HL-60/S4 treated with retinoic acid at 250 ng/mL for 4 days and 3 days (cell line): ENCODE data around the gene MBD4.

ENCODE experiments used
- in situ Hi-C: fragments of 300-500 bp; cut with MboI; formaldehyde crosslinking; loops from 2 replicates; pipeline ENCODE4 v1.7.0; 2022; ENCODE audit warnings: low sequenced_read_pairs

Gene MBD4

DNA sequence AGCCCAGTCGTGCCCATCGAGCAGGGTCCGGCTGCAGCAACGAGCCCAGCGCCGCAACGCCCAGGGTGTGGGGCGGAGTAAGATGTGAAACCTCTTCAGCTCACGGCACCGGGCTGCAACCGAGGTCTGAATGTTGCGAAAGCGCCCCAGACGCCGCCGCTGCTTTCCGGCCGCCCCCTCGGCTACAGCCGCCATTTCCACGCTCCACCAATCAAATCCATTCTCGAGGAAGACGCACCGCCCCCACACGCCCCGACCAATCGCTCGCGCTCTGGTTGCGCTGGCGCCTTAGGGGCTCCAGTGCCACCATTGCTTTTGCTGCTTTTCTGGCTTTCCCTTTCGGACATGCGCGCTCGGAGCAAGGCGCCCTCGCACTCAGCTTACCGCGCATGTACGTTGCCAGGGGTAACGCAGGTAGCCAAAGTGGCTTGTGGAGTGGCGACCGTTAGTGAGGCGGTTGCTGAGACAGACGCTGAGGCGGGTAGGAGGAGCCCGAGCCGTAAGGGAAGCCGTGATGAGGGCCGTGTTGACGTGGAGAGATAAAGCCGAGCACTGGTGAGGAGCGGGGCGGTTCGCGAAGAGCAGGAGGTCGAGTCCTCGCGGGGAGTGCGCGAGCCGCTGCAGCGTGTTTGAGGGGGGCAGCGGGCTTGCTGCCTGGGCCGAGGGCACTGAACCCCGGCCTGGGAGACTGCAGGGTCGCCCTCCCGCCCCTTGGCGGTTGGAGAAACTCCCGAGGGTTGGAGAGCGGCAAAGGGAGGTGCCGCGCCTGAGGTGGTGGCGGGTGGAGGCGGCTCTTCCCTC, at the start of gene MBD4, which contains the start of gene IFT122:
TSS of gene MBD4 (minus strand) at position 132 of the 801 bp plus-strand sequence. CDS start at position 17, 115 bp downstream.
TSS of gene IFT122 (plus strand) at position 408 of the 801 bp plus-strand sequence. CDS start at position 515, 107 bp downstream.
- in situ Hi-C loops = no loop called here

DNA sequence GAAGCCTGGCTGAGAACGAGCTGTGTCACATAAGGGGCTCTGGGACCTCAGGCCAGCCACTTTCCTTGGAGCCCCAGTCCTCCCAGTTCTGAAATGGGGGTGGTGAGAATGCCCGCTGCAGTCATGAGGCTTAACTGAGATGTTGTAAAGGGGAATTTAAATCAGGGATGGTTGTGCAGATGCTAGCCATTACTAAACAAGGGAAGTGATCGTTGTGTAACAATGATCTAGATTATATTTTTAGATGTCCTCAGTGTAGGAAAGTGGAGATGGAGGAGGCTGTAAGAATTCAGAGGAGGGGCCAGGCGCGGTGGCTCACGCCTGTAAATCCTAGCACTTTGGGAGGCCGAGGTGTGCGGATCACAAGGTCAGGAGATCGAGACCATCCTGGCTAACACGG, 49.5 kb upstream of the MBD4 start:
- in situ Hi-C loops = loop anchor here (25.0 kb wide), 1 partner anchor 348 kb away; no protein-coding TSS in a partner anchor

DNA sequence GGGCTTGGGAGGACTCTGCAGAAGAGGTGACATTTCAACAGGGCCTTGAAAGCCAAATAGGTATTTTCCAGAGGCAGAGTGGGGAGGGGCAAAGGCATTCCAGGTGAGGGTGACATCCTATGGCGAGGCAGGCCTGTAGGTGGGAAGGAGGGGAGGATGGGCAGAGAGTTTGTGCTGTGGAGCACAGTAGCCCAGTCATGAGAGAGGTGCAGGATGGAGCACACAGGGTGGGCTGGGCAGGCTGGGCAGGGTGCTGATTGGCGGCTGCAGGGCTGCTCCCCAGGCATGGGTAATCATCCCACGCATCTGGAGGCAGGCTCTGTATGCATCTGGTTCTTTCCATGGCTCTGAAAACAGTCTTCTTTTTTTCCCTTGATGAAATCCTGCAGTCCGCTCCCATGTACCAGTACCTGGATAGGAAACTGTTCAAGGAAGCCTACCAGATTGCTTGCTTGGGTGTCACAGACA, 48.2 kb upstream of the MBD4 start:
- in situ Hi-C loops = loop anchor here (25.0 kb wide), 1 partner anchor 349 kb away; no protein-coding TSS in a partner anchor

DNA sequence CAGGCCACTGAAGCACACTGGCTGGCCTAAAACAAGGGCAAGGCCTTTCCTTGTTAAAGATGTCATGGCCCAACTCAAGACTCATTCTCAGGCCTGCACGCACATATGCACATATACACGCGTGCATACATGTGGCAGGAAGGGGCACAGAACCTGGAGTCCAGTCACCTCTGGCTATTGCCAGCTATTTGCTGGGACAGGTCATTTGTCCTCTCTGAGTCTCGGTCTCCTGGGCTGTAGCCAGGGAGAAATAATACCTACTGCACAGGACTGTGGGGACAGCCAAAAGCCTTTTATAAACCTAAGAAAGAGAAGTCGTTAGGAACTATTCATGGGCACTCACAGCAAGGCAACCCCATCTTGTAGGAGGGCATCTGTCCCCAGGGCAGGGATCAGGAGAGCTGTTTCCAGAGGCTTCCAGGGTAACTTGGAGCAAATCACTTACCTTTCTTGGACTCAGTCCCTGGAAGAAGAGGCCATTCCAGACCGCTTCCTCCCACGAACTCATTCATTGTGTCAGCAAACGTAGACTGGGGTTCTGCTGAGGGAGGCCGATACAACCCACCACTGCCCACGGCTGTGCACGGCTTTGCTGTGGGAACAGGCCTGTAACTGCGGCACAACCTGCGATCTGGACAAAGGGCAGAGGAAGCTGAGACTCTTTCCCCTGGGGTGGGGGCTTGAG, 47.6 kb upstream of the MBD4 start:
- in situ Hi-C loops = loop anchor here (25.0 kb wide), 1 partner anchor 350 kb away; no protein-coding TSS in a partner anchor

DNA sequence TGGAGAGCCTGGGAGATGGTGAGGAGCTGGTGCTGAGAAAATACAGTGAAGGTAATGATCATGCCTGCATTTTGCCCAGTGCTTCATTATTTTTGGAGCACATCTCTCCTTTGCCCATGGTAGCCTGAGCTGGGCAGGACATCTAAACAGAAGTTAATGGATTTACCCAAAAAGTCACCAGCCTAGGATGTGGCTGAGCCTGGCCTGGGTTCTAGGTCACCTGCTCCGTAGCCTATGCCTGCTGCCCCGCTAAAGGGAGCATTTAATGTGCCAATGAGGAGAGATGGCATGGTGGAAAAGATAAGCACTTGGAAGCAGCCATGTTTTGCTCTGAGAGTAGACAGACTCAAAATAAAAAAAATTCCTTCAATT, 46.9 kb upstream of the MBD4 start:
- in situ Hi-C loops = loop anchor here (25.0 kb wide), 1 partner anchor 351 kb away; no protein-coding TSS in a partner anchor

DNA sequence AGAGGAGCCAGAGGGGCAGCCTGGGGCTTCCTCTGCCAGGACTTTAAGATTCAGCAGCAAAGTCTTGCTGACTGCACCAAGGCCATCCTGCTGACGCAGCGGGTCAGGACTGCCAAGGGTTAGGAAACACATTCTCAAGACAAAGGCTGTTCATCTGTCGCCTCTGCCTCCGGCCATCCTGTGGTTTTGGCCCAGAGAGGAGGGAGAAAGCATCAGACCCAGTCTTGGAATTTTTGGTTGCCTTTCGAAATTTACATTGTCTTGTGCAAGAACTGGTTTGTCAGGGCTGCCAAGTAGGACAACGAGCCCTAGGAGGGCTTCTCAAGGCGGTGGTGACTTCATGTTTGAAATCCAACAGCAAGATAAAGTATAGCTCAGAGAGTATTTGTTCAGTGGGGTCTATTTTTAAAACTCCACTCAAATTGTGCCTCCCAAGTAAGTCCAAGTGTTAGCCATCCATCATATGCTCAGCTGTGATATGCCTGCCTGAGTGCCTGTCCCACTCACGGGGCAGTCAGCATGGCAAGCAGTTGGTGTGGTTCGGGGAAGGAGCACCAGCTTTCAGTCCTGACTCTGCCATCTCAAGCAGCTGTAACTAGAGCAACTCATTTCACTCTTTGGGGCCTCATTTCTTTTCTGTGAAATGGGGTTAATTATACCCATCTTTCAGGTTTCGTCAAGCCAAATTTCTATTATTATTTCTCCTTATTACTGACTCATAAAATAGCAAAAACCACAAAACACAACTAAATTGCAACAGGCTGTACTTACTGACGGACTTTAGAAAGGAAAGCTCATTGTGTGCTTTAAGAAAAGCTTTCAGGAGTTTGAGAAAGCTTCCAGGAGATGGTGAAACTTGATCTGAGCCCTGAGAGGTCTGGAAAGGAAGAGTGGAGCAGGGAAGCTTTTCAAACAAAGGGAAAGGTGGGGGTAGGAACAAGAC, 46.2 kb upstream of the MBD4 start:
- in situ Hi-C loops = loop anchor here (25.0 kb wide), 1 partner anchor 351 kb away; no protein-coding TSS in a partner anchor

DNA sequence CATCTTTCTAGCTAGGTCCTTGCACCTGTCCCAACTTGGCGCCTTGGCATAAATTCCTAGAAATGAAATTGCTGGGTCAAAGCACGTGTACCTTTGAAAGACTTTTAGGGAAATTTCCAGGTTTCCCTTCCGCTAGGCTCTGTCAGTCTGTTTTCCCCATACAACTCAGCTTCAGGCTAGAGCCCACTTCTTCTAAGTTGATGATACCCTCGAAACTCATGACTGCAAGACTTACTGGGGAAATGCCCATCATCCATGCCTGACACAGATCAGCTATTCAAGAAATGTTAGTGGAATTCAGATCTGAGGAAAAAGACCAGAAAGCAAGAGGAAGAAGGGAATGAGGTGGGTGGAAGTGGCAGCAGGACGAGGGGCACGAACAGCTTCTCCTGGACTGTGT, 45.4 kb upstream of the MBD4 start:
- in situ Hi-C loops = loop anchor here (25.0 kb wide), 1 partner anchor 352 kb away; no protein-coding TSS in a partner anchor

DNA sequence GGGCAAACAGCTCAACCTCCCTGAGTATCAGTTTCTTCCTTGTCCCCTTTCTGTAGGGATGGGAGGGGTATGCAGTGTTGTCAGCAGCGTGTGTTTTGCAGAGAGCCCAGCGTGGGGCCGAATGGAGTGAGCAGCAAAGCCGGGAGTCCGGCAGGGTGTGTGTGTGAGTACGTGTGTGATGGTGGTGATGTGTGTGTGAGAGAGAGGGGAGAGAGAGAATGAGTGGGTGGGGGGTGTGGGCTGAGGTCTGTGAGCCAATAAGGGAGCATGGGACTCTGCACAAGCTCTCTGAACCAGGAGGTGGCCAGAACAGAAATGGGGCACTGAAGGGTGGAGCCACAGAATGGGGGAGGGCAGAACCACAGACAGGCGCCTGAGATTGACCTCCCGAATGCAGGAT, 44.1 kb upstream of the MBD4 start:
- in situ Hi-C loops = loop anchor here (25.0 kb wide), 1 partner anchor 353 kb away; no protein-coding TSS in a partner anchor

DNA sequence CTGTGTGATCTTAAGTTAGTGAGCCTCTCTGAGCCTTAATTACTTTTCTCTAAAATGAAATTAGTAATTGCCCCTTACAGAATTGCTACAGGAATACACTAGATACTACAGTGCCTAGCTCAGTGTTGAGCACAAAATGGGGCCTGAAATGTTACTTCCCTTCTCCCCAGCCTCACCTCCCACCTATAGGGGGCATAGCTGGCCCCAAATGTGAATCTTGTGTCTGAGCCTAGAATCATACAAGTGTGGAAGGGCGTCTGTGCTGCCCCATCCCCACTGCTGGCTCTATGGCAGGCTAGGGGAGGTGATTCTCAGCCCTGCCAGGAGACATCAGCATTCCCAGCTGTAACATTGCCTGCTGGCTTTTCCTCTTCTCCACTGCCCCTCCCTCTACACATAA, 43.0 kb upstream of the MBD4 start:
- in situ Hi-C loops = loop anchor here (25.0 kb wide), 1 partner anchor 355 kb away; no protein-coding TSS in a partner anchor

DNA sequence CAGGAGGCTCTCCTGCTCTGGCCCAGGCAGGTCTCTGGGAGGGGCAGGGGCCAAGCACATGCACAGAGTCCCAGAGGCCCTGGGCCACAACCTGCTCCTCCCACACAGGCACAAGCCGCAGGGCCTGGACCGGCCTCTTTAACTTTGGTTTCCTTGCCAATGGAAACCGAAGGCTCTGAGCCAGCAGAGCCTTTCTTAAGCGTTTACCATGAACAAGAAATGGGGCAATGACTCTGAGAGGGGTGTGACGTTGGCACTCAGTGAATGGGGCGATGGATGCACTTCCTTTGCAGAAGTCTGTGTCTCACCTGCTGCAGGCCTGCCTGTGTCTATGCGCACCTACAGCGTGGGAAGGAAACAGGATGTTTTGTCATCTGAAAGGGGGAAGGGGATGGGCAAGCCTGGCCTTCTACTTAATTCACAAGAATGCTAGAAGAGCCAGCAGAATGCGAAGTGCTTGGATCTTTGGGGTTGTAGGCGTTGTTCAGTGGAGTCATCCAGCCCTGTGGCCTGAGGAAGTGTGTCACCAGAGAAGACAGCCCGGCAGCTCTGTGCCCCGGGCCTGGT, 42.1 kb upstream of the MBD4 start:
- in situ Hi-C loops = loop anchor here (25.0 kb wide), 1 partner anchor 355 kb away; no protein-coding TSS in a partner anchor

DNA sequence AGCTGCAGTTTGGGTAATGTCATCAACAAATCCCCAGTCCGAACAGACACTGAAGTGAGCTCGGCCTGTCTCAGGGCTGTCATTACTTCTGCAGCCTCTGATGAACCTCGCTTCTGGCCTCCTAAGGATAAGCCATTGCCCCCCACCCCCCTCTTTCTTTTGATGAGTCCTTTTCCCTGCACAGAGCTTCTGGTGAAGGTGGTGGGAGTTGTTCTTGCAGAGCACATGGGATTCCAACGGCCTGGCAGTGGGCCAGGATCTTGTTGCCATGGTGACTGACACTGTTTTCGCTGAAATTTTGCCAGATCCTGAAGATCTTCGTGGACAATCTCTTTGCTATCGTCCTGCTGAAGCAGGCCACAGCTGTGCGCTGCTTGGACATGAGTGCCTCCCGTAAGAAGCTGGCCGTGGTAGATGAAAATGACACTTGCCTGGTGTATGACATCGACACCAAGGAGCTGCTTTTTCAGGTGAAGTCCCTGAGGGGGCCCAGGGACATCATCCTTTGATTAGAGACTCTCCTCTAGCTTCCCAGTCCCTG, 41.5 kb upstream of the MBD4 start:
- in situ Hi-C loops = loop anchor here (25.0 kb wide), 1 partner anchor 356 kb away; no protein-coding TSS in a partner anchor

DNA sequence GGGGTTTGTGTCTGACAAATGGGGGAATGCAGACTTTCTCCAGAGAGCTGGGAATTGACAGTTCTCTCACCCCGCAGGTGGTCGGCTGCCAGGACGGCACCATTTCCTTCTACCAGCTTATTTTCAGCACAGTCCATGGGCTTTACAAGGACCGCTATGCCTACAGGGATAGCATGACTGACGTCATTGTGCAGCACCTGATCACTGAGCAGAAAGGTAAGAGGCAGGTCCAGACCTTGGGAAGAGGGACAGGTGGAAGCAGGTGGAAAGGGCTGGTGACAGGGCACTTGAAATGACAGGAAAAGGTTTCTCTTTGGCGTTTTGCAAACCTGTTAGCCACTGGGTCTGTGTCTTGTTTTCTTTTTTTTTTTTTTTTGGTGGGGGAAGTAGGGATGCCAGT, 36.8 kb upstream of the MBD4 start:
- in situ Hi-C loops = loop anchor here (25.0 kb wide), 1 partner anchor 361 kb away; no protein-coding TSS in a partner anchor

DNA sequence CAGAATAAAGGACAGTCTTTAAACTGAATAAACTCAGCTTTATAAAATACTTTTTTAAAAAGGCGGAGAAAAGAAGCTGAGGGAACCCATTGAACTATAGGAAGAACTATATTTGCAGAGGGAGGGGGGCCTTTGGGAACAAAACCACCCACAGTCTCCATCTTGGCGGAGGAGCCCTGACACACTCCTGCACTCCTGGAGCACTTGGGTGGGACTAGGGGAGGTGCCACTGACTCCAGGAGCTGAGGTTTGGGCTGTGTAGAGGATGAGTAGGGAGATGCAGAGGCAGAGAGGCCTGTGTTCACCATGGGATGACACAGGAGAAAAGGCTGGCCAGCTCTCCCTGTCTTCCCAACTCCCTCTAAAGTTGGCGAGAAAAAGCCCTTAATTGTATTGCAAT, 36.1 kb upstream of the MBD4 start:
- in situ Hi-C loops = loop anchor here (25.0 kb wide), 1 partner anchor 361 kb away; no protein-coding TSS in a partner anchor

DNA sequence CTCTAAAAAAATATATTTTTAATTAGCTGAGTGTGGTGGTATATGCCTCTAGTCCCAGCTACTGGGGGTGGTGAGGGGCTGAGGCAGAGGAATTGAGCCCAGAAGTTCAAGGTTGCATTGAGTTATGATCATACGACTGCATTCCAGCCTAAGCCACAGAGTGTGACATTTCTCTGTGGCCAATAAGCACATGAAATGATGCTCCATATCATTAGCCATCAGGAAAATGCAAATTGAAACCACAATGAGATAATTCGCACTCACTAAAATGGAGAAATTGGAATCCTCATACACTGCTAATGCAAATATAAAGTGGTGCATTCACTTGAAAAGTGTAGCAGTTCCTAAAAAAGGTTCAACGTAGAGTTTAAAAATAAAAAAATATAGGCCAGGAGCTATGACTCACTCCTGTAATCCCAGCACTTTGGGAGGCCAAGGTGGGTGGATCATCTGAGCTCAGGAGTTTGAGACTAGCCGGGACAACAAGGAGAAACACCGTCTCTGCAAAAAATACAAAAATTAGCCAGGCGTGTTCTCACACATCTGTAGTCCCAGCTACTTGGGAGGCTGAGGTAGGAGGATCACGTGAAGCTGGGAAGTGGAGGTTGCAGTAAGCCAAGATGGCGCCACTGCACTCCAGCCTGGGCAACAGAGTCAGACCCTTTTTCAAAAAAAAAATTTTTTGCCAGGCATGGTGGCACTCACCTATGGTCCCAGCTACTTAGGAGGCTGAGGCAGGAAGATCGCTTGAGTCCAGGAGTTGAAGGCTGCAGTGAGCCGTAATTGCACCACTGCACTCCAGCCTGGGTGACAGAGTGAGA, 35.4 kb upstream of the MBD4 start:
- in situ Hi-C loops = loop anchor here (25.0 kb wide), 1 partner anchor 362 kb away; no protein-coding TSS in a partner anchor

DNA sequence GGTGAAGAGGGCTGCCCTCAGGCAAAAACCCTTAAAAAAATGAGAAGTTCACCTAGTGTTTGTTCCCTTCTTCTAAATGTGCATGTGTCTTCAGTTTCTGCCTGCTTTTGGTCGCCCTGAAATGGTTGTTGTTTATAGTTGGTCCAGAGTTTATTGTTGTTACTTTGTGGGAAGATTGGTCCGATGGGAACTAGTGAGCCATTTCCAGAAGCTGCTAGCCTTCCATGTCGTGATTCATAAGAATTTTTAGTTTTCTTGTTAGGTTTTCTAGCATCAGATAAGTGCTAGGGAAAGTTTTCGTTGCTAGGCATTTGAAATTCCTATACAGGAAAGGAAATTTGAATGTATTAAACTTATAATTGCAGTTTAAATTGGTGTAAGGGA, 34.0 kb upstream of the MBD4 start:
- in situ Hi-C loops = no loop called here

DNA sequence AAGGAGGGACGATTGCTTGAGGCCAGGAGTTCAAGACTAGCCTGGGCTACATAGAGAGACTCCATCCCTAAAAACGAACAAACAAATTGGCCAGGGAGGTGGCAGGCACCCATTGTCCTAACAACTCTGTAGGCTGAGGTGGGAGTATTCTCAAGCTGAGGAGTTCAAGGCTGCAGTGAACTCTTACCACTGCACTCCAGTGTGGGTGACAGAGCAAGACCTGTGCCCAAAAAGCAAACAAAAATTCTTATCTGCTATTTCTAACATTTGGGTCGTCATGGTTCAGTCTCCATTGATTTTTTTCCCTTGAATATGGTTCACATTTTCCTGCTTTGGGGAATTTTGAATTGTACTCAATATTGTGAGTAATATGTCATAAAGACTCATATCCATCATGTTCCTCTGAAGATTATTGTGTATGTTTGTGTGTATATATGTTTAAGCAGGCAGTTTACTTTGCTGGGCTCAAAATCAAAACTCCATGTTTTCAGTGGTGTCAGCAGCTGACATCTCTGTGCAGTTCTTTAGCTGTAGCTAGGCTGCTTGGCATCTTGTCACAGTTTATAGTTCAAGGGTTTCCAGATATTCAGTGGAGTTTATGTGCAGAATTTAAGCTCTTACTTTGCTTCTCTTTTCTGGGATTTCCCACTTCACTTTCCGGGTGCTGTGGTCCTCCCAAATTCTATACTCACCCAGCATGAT, 33.5 kb upstream of the MBD4 start:
- in situ Hi-C loops = no loop called here

DNA sequence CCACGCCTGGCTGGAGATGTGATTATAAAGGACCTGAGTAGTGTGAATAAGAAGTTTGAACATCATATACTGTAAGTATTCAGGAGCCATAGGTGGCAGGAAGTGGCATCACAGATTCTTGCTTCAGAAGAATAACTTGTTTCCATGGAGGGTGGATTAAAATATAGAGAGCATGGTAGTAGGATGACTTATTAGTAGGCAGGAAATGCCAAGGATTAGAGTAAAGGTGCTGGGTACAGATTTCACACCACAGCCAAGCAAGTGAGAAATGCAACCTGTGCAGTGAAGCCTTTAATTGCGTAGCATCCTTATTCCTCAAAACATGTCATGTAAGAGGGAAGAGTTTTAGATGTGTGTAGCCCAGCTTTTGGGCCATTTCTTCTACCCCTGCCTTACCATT, 31.1 kb upstream of the MBD4 start:
- in situ Hi-C loops = no loop called here

DNA sequence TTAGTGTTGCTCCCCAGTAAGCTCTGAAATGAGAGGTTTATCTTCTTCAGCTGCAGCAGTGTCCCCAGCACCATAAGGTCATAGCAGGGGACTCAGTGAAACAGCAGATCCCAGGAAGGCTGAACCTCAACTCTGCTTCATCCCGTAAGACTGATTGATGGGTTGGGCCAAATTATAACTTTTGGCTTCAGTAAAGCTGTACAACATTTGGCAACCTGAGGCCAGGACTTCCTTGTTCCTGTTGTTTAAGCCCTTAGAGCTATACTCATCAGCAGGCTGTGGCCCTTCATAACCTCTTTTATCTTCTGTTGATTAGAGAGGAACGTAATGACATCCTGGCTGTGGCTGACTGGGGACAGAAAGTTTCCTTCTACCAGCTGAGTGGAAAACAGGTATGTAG, 29.3 kb upstream of the MBD4 start:
- in situ Hi-C loops = no loop called here
